Neuron (in vitro differentiated cells): Measurements from ENCODE around the gene HAX1.
"Not testable (repeated sequence)": the region's sequence is repeated elsewhere in the genome, so short reads cannot be mapped to it uniquely, and the experiment has no call there.

ENCODE experiments used
- H2AFZ ChIP-seq: one replicate; pipeline ENCODE4 v1.6.1; 2013; ENCODE audit warnings: low read depth, mild to moderate bottlenecking, inconsistent platforms, low read length, moderate library complexity
- H3K27me3 ChIP-seq: one replicate; pipeline ENCODE4 v1.6.1; 2013; ENCODE audit warnings: low read length; ENCODE audit not compliant: insufficient read depth
- H3K36me3 ChIP-seq: one replicate; pipeline ENCODE4 v1.6.1; 2013; ENCODE audit warnings: low read length; ENCODE audit not compliant: insufficient read depth
- H3K4me1 ChIP-seq: one replicate; pipeline ENCODE4 v1.6.1; 2013; ENCODE audit warnings: low read length; ENCODE audit not compliant: insufficient read depth
- H3K4me3 ChIP-seq: 2 replicates; pipeline ENCODE4 v1.5.1; 2013; ENCODE audit warnings: mild to moderate bottlenecking, low read length, moderate library complexity
- H3K9me3 ChIP-seq: one replicate; pipeline ENCODE4 v1.6.1; 2013; ENCODE audit warnings: low read length

The HAX1 gene

DNA sequence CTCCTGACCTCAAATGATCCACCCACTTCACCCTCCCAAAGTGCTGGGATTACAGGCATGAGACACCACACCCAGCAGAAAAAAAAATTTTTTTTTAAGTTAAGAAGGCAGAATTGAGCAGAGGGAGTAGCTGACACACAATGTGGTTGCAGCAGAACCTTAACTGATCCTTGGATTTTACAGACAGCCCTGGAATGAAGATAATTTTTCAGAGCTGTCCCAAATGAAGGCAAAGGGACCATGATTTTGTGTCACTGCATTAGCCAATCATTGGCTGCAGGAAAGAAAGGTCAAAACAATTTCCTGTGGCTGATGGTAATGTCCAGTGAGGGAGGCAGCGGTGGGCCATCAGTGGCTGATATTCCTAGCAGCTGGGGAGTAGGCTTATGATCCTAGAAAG is 29.2 kb downstream of the HAX1 start:
- H3K36me3 ChIP-seq, result no peaks in the 10 kb centered on the region
- H2AFZ ChIP-seq, result no peak overlapping the region
- no peaks in the 10 kb centered on the region for H3K27me3 ChIP-seq
- no peak overlapping the region for H3K4me3 ChIP-seq
- no peaks in the 10 kb centered on the region for H3K4me1 ChIP-seq
- no peaks in the 10 kb centered on the region for H3K9me3 ChIP-seq

DNA sequence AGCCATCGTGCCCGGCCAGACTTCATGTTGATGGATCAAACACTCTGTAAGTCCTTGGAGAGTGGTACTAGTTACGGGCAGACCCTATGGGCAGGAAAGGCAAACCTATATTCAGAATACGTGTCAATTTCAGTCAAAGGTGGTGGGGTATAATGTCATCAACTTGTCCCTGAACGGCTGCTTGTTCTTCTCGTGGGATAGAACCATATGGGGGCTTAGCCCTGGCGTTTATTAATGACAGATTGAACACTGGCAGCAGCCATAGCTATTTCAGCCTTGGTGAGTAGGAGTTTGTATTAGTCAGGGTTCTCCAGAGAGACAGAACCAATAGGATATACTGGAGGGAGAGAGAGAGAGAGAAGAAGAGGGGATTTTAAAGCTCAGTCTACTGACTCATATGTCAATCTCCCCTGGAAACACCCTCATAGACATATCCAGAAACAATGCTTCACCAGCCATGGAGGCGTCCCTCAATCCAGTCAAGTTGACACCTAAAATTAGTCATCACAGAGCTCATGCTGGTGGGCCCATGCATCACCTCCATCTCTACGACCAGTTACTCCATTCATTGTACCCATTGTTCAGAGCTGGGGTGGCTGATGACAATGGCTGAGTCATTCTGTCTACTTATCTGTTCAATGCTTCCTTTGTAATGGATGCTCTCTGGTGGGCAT is 32.4 kb downstream of the HAX1 start:
- Histone ChIP-seq H3K4me3 (no peak overlapping the region), H2AFZ (no peak overlapping the region), H3K9me3 (no peaks in the 10 kb centered on the region), H3K4me1 (no peaks in the 10 kb centered on the region), H3K36me3 (no peaks in the 10 kb centered on the region), H3K27me3 (no peaks in the 10 kb centered on the region)

DNA sequence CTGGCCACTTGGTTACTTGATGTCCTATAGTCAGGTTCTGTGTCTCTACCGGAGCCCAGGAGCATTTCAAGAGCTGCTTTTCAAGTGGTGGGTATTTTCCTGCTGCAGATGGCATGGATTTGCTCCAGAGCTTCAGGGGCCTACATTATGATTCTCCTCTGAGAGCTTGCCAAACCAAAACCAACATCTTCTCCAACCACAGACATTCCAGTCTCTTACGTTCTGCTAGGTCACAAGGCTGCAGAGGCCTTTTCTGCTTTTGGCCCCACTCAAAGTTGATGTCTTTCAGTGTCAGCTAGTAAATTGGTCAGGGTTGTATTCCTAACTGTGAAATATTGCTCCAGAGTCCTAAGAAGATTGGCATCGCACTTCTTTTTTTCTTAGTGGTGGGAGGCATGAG is 33.7 kb downstream of the HAX1 start:
- no peak overlapping the region for H2AFZ ChIP-seq
- no peaks in the 10 kb centered on the region for H3K4me1 ChIP-seq
- no peaks in the 10 kb centered on the region for H3K36me3 ChIP-seq
- no peak overlapping the region for H3K4me3 ChIP-seq
- no peaks in the 10 kb centered on the region for H3K9me3 ChIP-seq
- H3K27me3 ChIP-seq, result no peaks in the 10 kb centered on the region

DNA sequence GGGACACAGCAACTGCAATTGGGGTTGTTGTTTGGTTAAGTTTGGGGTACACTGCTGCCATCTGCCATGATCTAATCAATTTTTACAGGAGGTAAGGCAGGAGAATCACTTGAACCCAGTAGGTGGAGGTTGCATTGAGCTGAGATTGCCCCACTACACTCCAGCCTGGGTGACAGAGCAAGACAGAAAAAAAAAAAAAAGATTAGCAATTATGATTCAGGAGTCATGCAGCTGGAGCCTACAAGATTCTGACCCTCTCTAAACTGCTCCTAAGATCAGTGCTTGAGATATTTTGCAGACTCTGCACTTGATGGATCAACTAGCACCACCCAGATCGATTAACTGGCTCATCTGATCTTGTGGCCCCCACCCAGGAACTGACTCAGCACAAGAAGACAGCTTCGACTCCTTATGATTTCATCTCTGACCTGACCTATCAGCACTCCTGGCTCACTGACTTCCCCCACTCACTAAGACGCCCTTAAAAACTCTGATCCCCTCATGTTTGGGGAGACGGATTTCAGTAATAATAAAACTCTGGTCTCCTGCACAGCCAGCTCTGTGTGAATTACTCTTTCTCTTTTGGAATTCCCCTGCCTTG is 35.3 kb downstream of the HAX1 start:
- not testable (repeated sequence) for H2AFZ ChIP-seq, H3K4me1 ChIP-seq, H3K4me3 ChIP-seq, H3K9me3 ChIP-seq, H3K27me3 ChIP-seq, H3K36me3 ChIP-seq

DNA sequence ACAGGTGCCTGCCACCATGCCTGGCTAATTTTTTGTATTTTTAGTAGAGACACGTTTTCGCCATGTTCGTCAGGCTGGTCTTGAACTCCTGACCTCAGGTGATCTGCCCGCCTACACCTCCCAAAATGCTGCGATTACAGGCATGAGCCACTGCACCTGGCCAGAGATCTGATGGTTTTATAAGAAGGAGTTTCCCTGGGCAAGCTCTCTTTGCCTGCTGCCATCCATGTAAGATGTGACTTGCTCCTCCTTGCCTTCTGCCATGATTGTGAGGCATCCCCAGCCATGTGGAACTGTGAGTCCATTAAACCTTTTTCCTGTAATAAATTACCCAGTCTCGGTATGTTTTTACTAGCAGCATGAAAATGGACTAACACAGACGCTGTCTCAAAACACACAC is 36.7 kb downstream of the HAX1 start:
- not testable (repeated sequence) for H3K27me3 ChIP-seq, H3K9me3 ChIP-seq, H2AFZ ChIP-seq, H3K4me3 ChIP-seq, H3K36me3 ChIP-seq, H3K4me1 ChIP-seq

DNA sequence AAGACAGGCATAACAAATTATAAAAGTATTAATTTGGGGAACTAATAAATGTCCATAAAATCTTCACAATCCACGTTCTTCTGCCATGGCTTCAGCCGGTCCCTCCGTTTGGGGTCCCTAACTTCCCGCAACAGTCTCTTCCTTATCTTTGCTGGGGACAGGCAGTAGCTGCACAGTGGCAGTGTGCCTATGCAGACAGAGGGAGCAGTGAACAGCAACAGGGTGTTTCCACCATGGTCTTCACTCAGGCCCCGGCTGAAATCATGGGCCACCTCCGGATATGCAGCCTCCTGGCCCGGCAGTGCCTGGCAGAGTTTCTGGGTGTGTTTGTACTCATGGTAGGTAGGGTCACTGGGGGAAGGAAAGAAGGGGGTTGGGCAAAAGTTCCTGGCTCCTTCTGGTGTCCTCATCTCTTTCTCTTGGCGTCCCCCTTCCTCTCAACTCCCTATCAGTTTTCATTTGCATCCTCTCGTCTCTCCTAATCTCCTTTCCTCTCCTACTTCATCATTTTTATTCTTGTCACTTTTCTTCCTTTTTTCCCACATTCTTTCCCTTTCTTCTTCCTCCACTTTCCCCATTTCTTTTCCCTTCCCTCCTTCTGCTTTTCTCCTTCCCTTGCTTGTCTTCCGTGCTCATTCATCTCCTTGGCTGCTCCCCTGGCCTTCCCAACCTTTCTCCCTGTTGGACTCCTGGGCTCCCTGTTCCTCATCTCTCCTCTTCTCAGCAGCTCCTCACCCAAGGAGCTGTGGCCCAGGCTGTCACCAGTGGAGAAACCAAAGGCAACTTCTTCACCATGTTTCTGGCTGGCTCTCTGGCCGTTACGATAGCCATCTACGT is 40.0 kb downstream of the HAX1 start:
- not testable (repeated sequence) for H3K27me3 ChIP-seq, H2AFZ ChIP-seq, H3K4me1 ChIP-seq, H3K36me3 ChIP-seq, H3K4me3 ChIP-seq, H3K9me3 ChIP-seq

DNA sequence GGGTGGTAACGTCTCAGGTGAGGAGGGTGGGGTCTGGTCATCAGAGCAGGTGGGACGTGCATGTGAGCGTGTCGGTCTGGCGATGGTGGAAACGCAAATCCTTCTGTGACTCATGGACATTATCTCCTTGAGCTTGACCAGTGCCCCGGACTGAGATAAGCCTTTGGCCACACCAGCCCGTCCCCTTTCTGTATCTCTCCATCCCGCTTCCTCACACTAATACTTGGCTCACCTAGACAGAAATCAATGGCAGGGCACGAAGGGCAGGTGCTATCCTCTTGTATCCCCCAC is 40.6 kb downstream of the HAX1 start:
- Histone ChIP-seq H3K4me3 (no peak overlapping the region), H2AFZ (no peak overlapping the region), H3K36me3 (no peaks in the 10 kb centered on the region), H3K4me1 (no peaks in the 10 kb centered on the region), H3K9me3 (peaks cover 2% of the 10 kb centered on the region), H3K27me3 (no peaks in the 10 kb centered on the region)

DNA sequence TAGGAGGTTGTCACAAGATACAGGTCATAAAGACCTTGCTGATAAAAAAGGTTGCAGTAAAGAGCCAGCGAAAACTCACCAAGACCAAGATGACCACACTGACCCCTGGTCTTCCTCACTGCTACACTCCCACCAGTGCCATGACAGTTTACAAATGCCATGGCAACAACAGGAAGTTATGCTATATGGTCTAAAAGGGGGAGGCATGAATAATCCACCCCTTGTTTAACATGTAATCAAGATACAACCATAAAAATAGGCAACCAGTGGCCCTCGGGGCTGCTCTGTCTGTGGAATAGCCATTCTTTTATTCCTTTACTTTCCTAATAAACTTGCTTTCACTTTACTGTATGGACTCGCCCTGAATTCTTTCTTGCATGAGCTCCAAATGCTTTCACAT is 41.8 kb downstream of the HAX1 start:
- not testable (repeated sequence) for H3K4me1 ChIP-seq

DNA sequence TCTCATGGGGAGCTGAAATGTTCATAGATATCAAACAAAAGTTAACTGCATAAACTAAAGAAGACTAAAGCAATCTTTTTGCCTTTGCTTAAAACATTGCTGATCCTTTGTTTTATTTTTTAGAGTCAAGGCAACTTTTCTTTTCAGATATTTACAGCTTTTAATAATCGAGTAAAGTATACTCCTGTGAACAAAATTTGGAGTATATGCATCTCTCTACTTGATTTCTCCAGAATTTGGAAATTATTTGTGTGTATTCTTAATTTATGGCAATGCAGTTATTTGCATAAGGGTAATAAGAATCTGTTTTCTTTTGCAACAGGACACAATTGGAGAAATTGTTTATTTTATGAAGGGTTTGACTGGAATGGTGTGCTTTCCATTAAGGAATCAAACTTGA is 44.3 kb downstream of the HAX1 start:
- Histone ChIP-seq H3K9me3 (peaks cover 2% of the 10 kb centered on the region), H3K36me3 (no peaks in the 10 kb centered on the region), H3K4me1 (no peaks in the 10 kb centered on the region), H3K27me3 (no peaks in the 10 kb centered on the region), H2AFZ (no peak overlapping the region), H3K4me3 (no peak overlapping the region)

More for the DNA sequence above, 41.8 kb downstream of the HAX1 start:
- H3K27me3 ChIP-seq, H3K4me3 ChIP-seq, H2AFZ ChIP-seq, H3K36me3 ChIP-seq, H3K9me3 ChIP-seq: not testable (repeated sequence)

DNA sequence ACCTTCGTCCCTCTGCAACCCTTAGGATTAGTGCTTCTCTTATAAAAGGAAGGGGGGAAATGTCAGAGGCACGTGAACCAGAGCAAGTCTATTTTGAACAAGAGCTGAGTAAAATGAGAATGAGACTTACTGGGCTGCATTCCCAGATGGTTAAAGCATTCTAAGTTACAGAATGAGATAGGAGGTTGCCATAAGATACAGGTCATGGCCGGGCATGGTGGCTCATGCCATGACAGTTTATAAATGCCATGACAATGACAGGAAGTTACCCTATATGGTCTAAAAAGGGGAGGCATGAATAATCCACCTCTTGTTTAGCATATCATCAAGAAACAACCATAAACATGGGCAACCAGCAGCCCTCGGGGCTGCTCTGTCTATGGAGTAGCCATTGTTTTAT is 46.0 kb downstream of the HAX1 start:
- H2AFZ ChIP-seq, result no peak overlapping the region
- H3K9me3 ChIP-seq, result peaks cover 2% of the 10 kb centered on the region
- H3K4me1 ChIP-seq, result no peaks in the 10 kb centered on the region
- peaks cover 5% of the 10 kb centered on the region for H3K27me3 ChIP-seq
- H3K36me3 ChIP-seq, result no peaks in the 10 kb centered on the region
- no peak overlapping the region for H3K4me3 ChIP-seq

DNA sequence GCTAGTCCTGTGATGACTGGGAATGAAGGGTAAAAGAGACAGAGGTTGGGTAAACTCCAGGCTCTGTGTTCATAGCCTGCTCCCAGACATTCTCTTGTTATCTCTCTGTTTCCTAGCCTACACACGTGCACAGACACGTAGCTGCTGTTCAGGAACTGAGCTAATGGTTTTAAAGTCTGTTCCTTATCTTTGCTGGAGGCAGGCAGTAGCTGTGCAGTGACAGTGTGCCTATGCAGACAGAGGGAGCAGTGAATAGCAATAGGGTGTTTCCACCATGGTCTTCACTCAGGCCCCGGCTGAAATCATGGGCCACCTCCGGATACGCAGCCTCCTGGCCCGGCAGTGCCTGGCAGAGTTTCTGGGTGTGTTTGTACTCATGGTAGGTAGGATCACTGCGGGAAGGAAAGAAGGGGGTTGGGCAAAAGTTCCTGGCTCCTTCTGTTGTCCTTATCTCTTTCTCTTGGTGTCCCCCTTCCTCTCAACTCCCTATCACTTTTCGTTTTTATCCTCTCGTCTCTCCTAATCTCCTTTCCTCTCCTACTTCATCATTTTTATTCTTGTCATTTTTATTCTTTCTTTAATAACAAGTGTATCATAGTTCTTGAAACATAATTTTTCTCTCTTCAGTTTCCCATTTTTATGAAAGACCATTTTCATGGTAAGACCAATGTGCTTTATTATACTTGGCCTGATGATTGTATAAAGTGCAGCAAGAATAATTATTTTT is 48.6 kb downstream of the HAX1 start, which contains the start of gene AQP10:
TSS of gene AQP10 (plus strand) at position 212 of the 727 bp plus-strand sequence. CDS start at position 275, 63 bp downstream.
- Histone ChIP-seq H3K4me1 (peaks cover 3% of the 10 kb centered on the region), H3K4me3 (no peak within 1 kb of the TSS), H2AFZ (no peak within 1 kb of the TSS), H3K36me3 (no peaks in the 10 kb centered on the region), H3K27me3 (peaks cover 9% of the 10 kb centered on the region), H3K9me3 (peaks cover 2% of the 10 kb centered on the region)

DNA sequence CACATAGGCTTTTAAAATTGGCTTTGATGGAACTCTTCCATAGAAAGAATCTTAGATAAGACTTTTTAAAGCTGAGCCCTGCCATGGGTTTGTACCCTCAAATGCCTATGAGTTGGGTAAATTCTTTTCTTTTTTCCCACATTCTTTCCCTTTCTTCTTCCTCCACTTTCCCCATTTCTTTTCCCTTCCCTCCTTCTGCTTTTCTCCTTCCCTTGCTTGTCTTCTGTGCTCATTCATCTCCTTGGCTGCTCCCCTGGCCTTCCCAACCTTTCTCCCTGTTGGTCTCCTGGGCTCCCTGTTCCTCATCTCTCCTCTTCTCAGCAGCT is 49.1 kb downstream of the HAX1 start:
- not testable (repeated sequence) for H3K4me1 ChIP-seq, H3K9me3 ChIP-seq, H3K36me3 ChIP-seq, H3K27me3 ChIP-seq, H3K4me3 ChIP-seq, H2AFZ ChIP-seq

DNA sequence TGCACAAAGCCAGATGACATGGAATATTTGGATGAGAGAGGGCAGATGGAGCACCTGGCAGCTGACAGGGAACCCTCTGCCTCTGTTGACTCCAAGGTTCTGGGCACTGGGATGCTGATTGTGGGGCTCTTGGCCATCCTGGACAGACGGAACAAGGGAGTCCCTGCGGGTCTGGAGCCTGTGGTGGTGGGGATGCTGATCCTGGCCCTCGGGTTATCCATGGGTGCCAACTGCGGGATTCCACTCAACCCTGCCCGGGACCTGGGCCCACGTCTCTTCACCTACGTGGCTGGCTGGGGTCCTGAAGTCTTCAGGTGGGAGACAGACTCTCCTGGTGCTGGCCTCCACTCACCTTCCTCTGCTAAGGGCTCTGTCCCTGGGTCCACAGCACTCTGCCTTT is 51.1 kb downstream of the HAX1 start:
- Histone ChIP-seq H3K27me3 (peaks cover 9% of the 10 kb centered on the region), H2AFZ (no peak overlapping the region), H3K36me3 (no peaks in the 10 kb centered on the region), H3K4me3 (no peak overlapping the region), H3K9me3 (no peaks in the 10 kb centered on the region), H3K4me1 (peaks cover 17% of the 10 kb centered on the region)
